SK-N-SH (cell line): Measurements from ENCODE around the gene LRRC1. TPM values are rescaled to one million over a fixed set of nuclear protein-coding genes. Genes with fewer than 3 reads are reported as not detected.

Experiments
- GABPA ChIP-seq: IDR thresholded peaks from 2 replicates; pipeline ENCODE4 v1.4.0; 2012; ENCODE audit warnings: low read depth, mild to moderate bottlenecking
- MEF2A ChIP-seq: IDR thresholded peaks from 2 replicates; pipeline ENCODE4 v1.4.0; 2012; ENCODE audit warnings: low read depth, borderline replicate concordance
- RFX5 ChIP-seq: IDR thresholded peaks from 2 replicates; pipeline ENCODE4 v1.6.1; 2012; ENCODE audit warnings: mild to moderate bottlenecking, improper control_type of control experiment, low read length
- SIN3A ChIP-seq: IDR thresholded peaks from 2 replicates; pipeline ENCODE4 v1.6.1; 2012; ENCODE audit warnings: low read depth, mild to moderate bottlenecking, low read length, moderate library complexity, borderline replicate concordance
- polyA plus RNA-seq, 3 experiments: library from polyadenylated mRNA; depleted of rRNA; stranded (reverse); fragments of >200 nt; gene quantifications; 2 replicates each; pipeline ENCODE4 v1.2.3, GENCODE V29; 2012
- TF ChIP-seq, protein P1 (sequence below): fragments of 150-350 bp; IDR thresholded peaks from 2 replicates; pipeline ENCODE4 v1.6.1; 2017; ENCODE audit warnings: antibody characterized with exemption, low read length, low read depth, borderline replicate concordance
- TF ChIP-seq, protein P2 (sequence below): IDR thresholded peaks from 2 replicates; pipeline ENCODE4 v1.4.0; 2012; ENCODE audit warnings: low read depth
- TF ChIP-seq, protein P3 (sequence below): fragments of 150-350 bp; IDR thresholded peaks from 2 replicates; pipeline ENCODE4 v1.6.1; 2016; ENCODE audit warnings: mild to moderate bottlenecking, low read depth, low read length

Gene LRRC1
- polyA plus RNA-seq, 1 of the 3 experiments (the other 2 are of a cell fraction) = 0.84 TPM

GRCh38 chr6:53967415-53967814, 172.6 kb downstream of the LRRC1 start (continued):
- TF ChIP-seq, protein P1, sequence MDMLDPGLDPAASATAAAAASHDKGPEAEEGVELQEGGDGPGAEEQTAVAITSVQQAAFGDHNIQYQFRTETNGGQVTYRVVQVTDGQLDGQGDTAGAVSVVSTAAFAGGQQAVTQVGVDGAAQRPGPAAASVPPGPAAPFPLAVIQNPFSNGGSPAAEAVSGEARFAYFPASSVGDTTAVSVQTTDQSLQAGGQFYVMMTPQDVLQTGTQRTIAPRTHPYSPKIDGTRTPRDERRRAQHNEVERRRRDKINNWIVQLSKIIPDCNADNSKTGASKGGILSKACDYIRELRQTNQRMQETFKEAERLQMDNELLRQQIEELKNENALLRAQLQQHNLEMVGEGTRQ = no peak
- TF ChIP-seq MEF2A (no peak), GABPA (no peak), SIN3A (no peak), RFX5 (no peak)
- TF ChIP-seq, protein P2, sequence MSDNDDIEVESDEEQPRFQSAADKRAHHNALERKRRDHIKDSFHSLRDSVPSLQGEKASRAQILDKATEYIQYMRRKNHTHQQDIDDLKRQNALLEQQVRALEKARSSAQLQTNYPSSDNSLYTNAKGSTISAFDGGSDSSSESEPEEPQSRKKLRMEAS = no peak
- TF ChIP-seq, protein P3, sequence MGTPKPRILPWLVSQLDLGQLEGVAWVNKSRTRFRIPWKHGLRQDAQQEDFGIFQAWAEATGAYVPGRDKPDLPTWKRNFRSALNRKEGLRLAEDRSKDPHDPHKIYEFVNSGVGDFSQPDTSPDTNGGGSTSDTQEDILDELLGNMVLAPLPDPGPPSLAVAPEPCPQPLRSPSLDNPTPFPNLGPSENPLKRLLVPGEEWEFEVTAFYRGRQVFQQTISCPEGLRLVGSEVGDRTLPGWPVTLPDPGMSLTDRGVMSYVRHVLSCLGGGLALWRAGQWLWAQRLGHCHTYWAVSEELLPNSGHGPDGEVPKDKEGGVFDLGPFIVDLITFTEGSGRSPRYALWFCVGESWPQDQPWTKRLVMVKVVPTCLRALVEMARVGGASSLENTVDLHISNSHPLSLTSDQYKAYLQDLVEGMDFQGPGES = no peak
- TF ChIP-seq, all 33 proteins: peak for 0

Other genes starting within 250 kb of the LRRC1 start
- gene GCLC, start 249.9 kb upstream of the LRRC1 start, polyA plus RNA-seq (2012; rRNA removed) = 7.5 and 11.2 TPM in 2 replicates
- not detected in 2 replicates for gene KLHL31, start 129.2 kb upstream of the LRRC1 start, polyA plus RNA-seq (2012; rRNA removed)